BLaER1 treated with 17β-estradiol and CSF1 and Interleukin-3, amounts not matched to agents 10 nM and 100 nM (cell line): ENCODE measurements around the gene NANOS3.
"Not testable (repeated sequence)": the region's sequence is repeated elsewhere in the genome, so short reads cannot be mapped to it uniquely, and the experiment has no call there.

Experiments used
- H3K27ac ChIP-seq, 11 experiments: shearing (Covaris generic); formaldehyde crosslinking; 2 replicates each; pipeline ENCODE4 v1.8.1; 2022
- H3K27me3 ChIP-seq, 11 experiments: shearing (Covaris generic); formaldehyde crosslinking; 2 replicates each; pipeline ENCODE4 v1.8.1; 2022
- H3K36me3 ChIP-seq, 11 experiments: shearing (Covaris generic); formaldehyde crosslinking; 2 replicates each; pipeline ENCODE4 v1.8.1; 2022
- H3K4me1 ChIP-seq, 10 experiments: shearing (Covaris generic); formaldehyde crosslinking; 2 replicates each; pipeline ENCODE4 v1.8.1; 2022
- H3K4me2 ChIP-seq, 11 experiments: shearing (Covaris generic); formaldehyde crosslinking; 2 replicates each; pipeline ENCODE4 v1.8.1; 2022
- H3K4me3 ChIP-seq, 10 experiments: shearing (Covaris generic); formaldehyde crosslinking; 2 replicates each; pipeline ENCODE4 v1.8.1; 2022
- H3K9ac ChIP-seq, 11 experiments: shearing (Covaris generic); formaldehyde crosslinking; 2 replicates each; pipeline ENCODE4 v1.8.1; 2022
- H3K9me3 ChIP-seq, 11 experiments: shearing (Covaris generic); formaldehyde crosslinking; replicated peaks in 1 of 11; 2 replicates each; pipeline ENCODE4 v1.8.1; 2022
- H4K20me1 ChIP-seq, 11 experiments: shearing (Covaris generic); formaldehyde crosslinking; 2 replicates each; pipeline ENCODE4 v1.8.1; 2022
- Cebpa-rat ChIP-seq, 11 experiments: shearing (Covaris generic); IDR thresholded peaks; 2 replicates each; pipeline ENCODE4 v1.8.1; 2022

NANOS3 gene

DNA sequence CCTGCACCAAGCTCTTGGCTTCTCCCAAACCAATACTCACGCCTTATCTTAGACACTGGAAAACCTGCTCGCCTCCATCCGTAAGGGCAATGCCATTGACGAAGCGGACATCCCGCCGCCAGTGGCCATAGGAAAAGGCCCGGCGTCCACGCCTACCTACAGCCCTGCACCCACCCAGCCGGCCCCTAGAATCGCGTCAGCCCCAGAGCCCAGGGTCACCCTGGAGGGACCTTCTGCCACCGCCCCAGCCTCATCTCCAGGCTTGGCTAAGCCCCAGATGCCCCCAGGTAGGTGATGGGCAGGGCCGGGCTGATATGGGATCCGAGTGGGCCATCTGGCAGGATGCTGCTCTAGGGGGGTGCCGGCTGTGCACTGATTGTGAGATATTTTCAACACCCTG is 36.4 kb downstream of the NANOS3 start:
- Histone ChIP-seq H3K27ac (no peak overlapping the region), H3K4me2 (no peak overlapping the region), H4K20me1 (no peaks in the 10 kb centered on the region; a peak in 2 of 22 replicates), H3K9ac (no peak overlapping the region), H3K27me3 (no peaks in the 10 kb centered on the region), H3K36me3 (peaks cover 76 to 92% (median 87%) of the 10 kb centered on the region in 11 experiments), H3K4me3 (no peak overlapping the region), H3K9me3 (no peaks in the 10 kb centered on the region), H3K4me1 (peaks cover 2 to 29% (median 19%) of the 10 kb centered on the region in 10 experiments; a peak in 17 of 20 replicates)
- TF ChIP-seq Cebpa-rat (IDR thresholded peaks at IDR 0.05): no peak

DNA sequence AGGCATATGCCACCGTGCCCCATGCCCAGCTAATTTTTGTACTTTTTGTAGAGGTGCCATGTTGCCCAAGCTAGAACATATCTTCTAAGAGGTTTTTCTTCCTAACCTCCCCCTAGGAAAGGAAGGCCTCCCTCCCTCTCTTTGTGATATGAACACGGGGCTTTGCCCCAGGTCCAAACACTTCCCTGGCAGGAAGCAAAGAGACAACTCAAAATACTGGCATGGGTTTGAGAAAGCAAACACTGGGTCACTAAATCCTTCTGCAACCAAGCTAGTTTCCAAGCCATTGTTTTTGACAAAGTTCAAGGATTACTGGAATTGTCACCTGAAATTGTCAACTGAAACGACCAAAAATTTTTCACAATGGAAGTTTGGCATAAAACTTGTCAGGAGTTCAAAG is 37.8 kb downstream of the NANOS3 start:
- Histone ChIP-seq H3K27ac (no peak overlapping the region), H3K27me3 (no peaks in the 10 kb centered on the region), H3K4me2 (no peak overlapping the region), H3K9me3 (no peaks in the 10 kb centered on the region), H4K20me1 (no peaks in the 10 kb centered on the region; a peak in 1 of 22 replicates), H3K9ac (no peak overlapping the region), H3K4me1 (peaks cover 0 to 15% (median 8%) of the 10 kb centered on the region in 10 experiments; a peak in 12 of 20 replicates), H3K36me3 (peaks cover 82 to 99% (median 94%) of the 10 kb centered on the region in 11 experiments), H3K4me3 (no peak overlapping the region)
- TF ChIP-seq Cebpa-rat (IDR thresholded peaks at IDR 0.05): no peak

DNA sequence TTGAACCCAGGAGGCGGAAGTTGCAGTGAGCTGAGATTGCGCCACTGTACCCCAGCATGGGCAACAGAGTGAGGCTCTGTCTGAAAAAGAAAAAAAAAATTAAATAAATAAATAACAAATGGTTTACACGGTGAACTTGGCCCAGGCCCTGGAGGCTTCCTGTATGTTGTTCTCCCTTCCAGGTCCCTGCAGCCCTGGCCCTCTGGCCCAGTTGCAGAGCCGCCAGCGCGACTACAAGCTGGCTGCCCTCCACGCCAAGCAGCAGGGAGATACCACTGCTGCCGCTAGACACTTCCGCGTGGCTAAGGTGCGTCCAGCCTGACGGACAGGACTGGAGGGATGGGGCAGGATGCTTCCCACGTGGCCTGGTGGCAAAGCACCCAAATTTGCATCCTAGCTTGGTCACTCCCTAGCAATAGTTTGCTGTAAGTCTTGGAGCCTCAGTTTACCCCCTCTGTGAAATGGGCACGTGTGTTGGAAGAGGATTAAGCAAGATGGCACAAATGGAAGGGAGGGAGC is 41.0 kb downstream of the NANOS3 start:
- H3K4me1 ChIP-seq: no peaks in the 10 kb centered on the region
- no peaks in the 10 kb centered on the region for H3K27me3 ChIP-seq
- no peak overlapping the region for H3K4me3 ChIP-seq
- no peaks in the 10 kb centered on the region; a peak in 1 of 22 replicates for H4K20me1 ChIP-seq
- no peak for TF ChIP-seq Cebpa-rat (IDR thresholded peaks at IDR 0.05)
- no peak overlapping the region for H3K9ac ChIP-seq
- no peak overlapping the region for H3K27ac ChIP-seq
- H3K9me3 ChIP-seq: peaks cover 7 to 16% (median 11%) of the 10 kb centered on the region in 11 experiments; a peak in 21 of 22 replicates
- peaks cover 91 to 100% (median 97%) of the 10 kb centered on the region in 11 experiments for H3K36me3 ChIP-seq
- no peak overlapping the region for H3K4me2 ChIP-seq

DNA sequence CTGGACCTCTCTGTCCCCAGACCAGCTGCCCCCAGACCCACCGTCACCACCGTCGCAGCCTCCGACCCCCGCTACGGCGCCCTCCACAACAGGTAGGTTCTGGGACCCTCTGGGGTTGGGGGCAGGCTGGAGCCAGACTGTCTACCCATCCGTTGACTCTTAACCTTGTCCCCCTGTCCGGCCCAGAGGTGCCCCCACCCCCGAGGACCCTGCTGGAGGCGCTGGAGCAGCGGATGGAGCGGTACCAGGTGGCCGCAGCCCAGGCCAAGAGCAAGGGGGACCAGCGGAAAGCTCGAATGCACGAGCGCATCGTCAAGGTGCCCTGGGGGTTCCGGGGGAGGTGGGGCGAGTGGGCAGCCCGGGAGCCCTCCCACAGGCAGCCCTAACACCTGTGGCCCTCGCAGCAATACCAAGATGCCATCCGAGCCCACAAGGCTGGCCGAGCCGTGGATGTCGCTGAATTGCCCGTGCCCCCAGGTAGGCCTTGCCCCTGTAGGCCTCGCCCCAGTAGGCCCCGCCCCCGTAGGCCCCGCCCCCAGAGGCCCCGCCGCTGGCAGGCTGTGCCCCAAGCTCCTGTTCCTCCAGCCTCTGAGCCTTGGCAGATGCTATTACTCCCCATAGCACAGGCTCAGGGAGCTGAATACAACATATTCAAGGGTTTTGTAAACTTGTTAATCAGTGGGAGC is 41.9 kb downstream of the NANOS3 start:
- Histone ChIP-seq H3K9me3 (peaks cover 7 to 16% (median 11%) of the 10 kb centered on the region in 11 experiments; a peak in 21 of 22 replicates), H3K27ac (no peak overlapping the region), H3K4me1 (no peaks in the 10 kb centered on the region), H3K4me3 (no peak overlapping the region), H3K9ac (no peak overlapping the region), H3K27me3 (no peaks in the 10 kb centered on the region), H4K20me1 (no peaks in the 10 kb centered on the region; a peak in 1 of 22 replicates), H3K36me3 (peaks cover 91 to 100% (median 97%) of the 10 kb centered on the region in 11 experiments), H3K4me2 (no peak overlapping the region)
- TF ChIP-seq Cebpa-rat (IDR thresholded peaks at IDR 0.05): no peak

DNA sequence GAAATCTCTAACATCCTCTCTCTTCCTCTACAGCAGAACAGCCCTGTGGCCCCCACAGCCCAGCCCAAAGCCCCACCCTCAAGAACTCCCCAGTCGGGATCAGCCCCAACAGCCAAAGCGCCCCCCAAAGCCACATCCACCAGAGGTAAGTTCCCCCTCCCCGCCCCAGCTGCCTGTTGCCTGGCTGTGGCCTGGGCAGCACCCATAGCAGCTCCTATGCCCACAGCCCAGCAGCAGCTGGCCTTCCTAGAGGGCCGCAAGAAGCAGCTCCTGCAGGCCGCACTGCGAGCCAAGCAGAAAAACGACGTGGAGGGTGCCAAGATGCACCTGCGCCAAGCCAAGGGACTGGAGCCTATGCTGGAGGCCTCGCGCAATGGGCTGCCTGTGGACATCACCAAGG is 43.6 kb downstream of the NANOS3 start:
- no peak overlapping the region for H3K27ac ChIP-seq
- H4K20me1 ChIP-seq: no peaks in the 10 kb centered on the region; a peak in 1 of 22 replicates
- no peak overlapping the region for H3K4me2 ChIP-seq
- no peak overlapping the region for H3K4me3 ChIP-seq
- no peak overlapping the region for H3K9ac ChIP-seq
- peaks cover 90 to 100% (median 96%) of the 10 kb centered on the region in 11 experiments for H3K36me3 ChIP-seq
- no peak for TF ChIP-seq Cebpa-rat (IDR thresholded peaks at IDR 0.05)
- no peaks in the 10 kb centered on the region for H3K27me3 ChIP-seq
- peaks cover 7 to 16% (median 11%) of the 10 kb centered on the region in 11 experiments; a peak in 21 of 22 replicates for H3K9me3 ChIP-seq
- H3K4me1 ChIP-seq: no peaks in the 10 kb centered on the region

DNA sequence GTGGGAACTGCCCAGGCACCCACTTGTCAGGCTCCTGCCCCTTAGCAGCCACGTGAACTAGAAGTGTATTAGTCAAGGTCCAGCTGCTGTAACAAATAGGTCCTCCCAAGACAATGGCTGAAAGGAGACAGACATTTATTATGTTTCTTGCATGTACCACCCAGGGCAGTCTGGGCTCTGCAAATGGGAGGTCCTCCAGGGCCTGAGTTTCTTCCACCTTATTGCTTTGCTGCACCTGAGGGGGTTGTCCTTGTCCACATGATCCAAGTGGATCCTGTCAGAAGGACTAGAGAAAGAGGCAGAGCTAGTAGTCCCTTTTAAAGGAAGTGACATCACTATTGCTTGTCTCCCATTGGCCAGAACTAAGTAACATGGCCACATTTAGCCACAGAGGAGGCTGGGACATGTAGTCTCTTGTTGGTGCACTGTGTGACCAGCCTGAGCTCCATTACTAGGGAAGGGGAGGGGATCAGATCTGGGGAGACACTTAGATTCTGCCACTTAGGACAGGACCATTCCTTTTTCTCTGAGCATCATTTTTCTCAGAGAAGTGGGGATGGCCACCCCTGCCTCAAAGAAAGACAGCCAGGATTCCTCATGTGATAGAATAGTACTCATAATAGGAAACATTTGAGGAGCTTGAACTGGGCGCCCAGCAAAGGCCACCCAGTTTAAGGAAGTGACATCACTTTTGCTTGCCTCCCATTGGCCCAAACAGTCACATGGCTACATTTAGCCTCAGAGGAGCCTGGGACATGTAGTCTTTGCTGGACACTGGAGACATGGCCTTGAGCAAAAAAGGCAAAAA is 44.2 kb downstream of the NANOS3 start:
- no peak overlapping the region for H3K4me2 ChIP-seq
- H3K4me3 ChIP-seq: no peak overlapping the region
- H3K9ac ChIP-seq: no peak overlapping the region
- TF ChIP-seq Cebpa-rat (IDR thresholded peaks at IDR 0.05): no peak
- H3K9me3 ChIP-seq: peaks cover 7 to 16% (median 11%) of the 10 kb centered on the region in 11 experiments; a peak in 21 of 22 replicates
- H3K27me3 ChIP-seq: no peaks in the 10 kb centered on the region
- H4K20me1 ChIP-seq: no peaks in the 10 kb centered on the region; a peak in 1 of 22 replicates
- H3K27ac ChIP-seq: peak overlapping the region in 1 of 11 experiments; percentile 5; a peak in 1 of 22 replicates
- H3K36me3 ChIP-seq: peaks cover 87 to 97% (median 93%) of the 10 kb centered on the region in 11 experiments
- H3K4me1 ChIP-seq: peaks cover 0 to 2% (median under 1%) of the 10 kb centered on the region in 10 experiments; a peak in 8 of 20 replicates

DNA sequence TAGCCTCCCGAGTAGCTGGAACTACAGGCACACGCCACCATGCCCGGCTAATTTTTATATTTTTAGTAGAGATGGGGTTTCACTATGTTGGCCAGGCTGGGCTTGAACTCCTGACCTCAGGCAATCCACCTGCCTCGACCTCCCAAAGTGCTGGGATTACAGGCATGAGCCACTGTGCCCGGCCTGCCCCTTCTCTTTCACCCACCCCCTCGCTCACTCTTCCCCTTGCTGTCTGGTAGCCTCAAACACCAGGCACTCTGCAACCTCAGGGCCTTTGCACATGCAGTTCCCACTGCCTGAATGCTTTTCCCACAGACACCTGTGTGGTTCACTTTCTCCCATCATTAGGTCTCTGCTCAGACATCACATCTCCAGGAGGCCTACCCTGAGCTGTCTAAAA is 45.2 kb downstream of the NANOS3 start:
- H4K20me1 ChIP-seq, H3K27me3 ChIP-seq, H3K9ac ChIP-seq, H3K4me3 ChIP-seq, H3K4me2 ChIP-seq, H3K27ac ChIP-seq: not testable (repeated sequence)
- peaks cover 7 to 16% (median 11%) of the 10 kb centered on the region in 11 experiments; a peak in 21 of 22 replicates for H3K9me3 ChIP-seq
- H3K36me3 ChIP-seq: peaks cover 89 to 97% (median 94%) of the 10 kb centered on the region in 11 experiments
- peaks cover 0 to 12% (median 5%) of the 10 kb centered on the region in 10 experiments; a peak in 9 of 20 replicates for H3K4me1 ChIP-seq

DNA sequence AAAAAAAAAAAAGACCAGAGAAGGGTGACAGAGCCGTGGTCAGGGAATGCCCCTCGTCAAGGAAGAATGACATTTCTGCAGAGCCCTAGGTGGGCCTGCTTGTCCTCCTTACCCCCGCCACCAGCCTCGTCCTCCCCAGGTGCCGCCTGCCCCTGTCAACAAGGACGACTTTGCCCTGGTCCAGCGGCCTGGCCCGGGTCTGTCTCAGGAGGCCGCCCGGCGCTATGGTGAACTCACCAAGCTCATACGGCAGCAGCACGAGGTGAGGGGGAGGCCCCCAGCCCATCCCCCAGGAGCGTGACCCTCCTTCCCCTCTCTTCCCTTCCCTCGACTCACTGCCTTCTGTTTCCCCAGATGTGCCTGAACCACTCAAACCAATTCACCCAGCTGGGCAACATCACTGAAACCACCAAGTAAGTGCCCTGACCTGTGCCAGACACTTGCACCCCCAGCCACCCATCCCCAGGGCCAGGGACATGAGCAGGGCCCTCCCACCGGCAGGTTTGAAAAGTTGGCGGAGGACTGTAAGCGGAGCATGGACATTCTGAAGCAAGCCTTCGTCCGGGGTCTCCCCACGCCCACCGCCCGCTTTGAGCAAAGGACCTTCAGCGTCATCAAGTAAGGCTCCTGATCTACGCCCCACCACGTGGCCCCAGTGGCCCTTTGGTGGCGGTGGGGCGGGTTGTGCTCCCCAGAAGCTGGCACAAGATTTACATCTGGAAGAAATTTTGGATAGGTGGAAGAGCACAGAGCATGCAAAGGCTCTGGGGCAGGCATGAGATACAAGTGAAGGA is 46.5 kb downstream of the NANOS3 start:
- peaks cover 0 to 6% (median 0%) of the 10 kb centered on the region in 11 experiments; a peak in 2 of 22 replicates for H4K20me1 ChIP-seq
- H3K27ac ChIP-seq: no peak overlapping the region
- peaks cover 7 to 16% (median 11%) of the 10 kb centered on the region in 11 experiments; a peak in 21 of 22 replicates for H3K9me3 ChIP-seq
- H3K9ac ChIP-seq: no peak overlapping the region
- peaks cover 91 to 96% (median 94%) of the 10 kb centered on the region in 11 experiments for H3K36me3 ChIP-seq
- no peak overlapping the region for H3K4me2 ChIP-seq
- H3K4me3 ChIP-seq: no peak overlapping the region
- TF ChIP-seq Cebpa-rat (IDR thresholded peaks at IDR 0.05): no peak
- H3K4me1 ChIP-seq: peaks cover 0 to 15% (median 6%) of the 10 kb centered on the region in 10 experiments; a peak in 9 of 20 replicates
- H3K27me3 ChIP-seq: no peaks in the 10 kb centered on the region
